HG03520 (cell line): ENCODE data around the gene GJB4.

Experiments used
- ATAC-seq: cut with Tn5 transposase; IDR thresholded peaks from one replicate; pipeline ENCODE4 v1.9.1; 2021; ENCODE audit warnings: mild to moderate bottlenecking, moderate library complexity; ENCODE audit not compliant: unreplicated experiment

Gene GJB4

GRCh38 chr1:34777519-34778321, 18.2 kb downstream of the GJB4 start:
- ATAC-seq: no peak

GRCh38 chr1:34778381-34778780, 18.8 kb downstream of the GJB4 start:
- no peak for ATAC-seq

GRCh38 chr1:34779005-34779404, 19.5 kb downstream of the GJB4 start:
- no peak for ATAC-seq

- no peak for ATAC-seq
Observed at GRCh38 chr1:34779526-34779925, 20.0 kb downstream of the GJB4 start.

- ATAC-seq: no peak
Observed at GRCh38 chr1:34779962-34780361, 20.4 kb downstream of the GJB4 start.

- ATAC-seq: no peak
Observed at GRCh38 chr1:34780528-34780927, 21.0 kb downstream of the GJB4 start.

- ATAC-seq: no peak
Observed at GRCh38 chr1:34781071-34781843, 21.7 kb downstream of the GJB4 start, which contains the start of gene GJB3. GJB3 (plus strand) TSS chr1:34781214; CDS start chr1:34784763, 3,549 bp downstream.

- ATAC-seq: no peak
Observed at GRCh38 chr1:34781844-34782391, 22.4 kb downstream of the GJB4 start.

GRCh38 chr1:34784751-34785221, 25.2 kb downstream of the GJB4 start:
- no peak for ATAC-seq

- ATAC-seq: no peak
Observed at GRCh38 chr1:34785231-34785874, 25.8 kb downstream of the GJB4 start.

- no peak for ATAC-seq
Observed at GRCh38 chr1:34785875-34786470, 26.4 kb downstream of the GJB4 start.

GRCh38 chr1:34786521-34787325, 27.2 kb downstream of the GJB4 start:
- no peak for ATAC-seq

- no peak for ATAC-seq
Observed at GRCh38 chr1:34787461-34788420, 28.2 kb downstream of the GJB4 start.

- ATAC-seq: no peak
Observed at GRCh38 chr1:34790985-34791384, 31.4 kb downstream of the GJB4 start.

- ATAC-seq: no peak
Observed at GRCh38 chr1:34792424-34792823, 32.9 kb downstream of the GJB4 start.

- no peak for ATAC-seq
Observed at GRCh38 chr1:34792868-34793727, 33.6 kb downstream of the GJB4 start, which contains the start of gene GJA4. GJA4 (plus strand) TSS chr1:34792999; CDS start chr1:34794214, 1,215 bp downstream.

- no peak for ATAC-seq
Observed at GRCh38 chr1:34794001-34794789, 34.7 kb downstream of the GJB4 start.
